Progenitor cell of endocrine pancreas (in vitro differentiated cells): ENCODE data around the gene ACTN1. TPM values are rescaled to one million over a fixed set of nuclear protein-coding genes. Genes with fewer than 3 reads are reported as not detected.

Experiments
- DNase-seq: peaks from one replicate; pipeline ENCODE4 v3.0.0; 2021; ENCODE audit warnings: low spot score; ENCODE audit not compliant: unreplicated experiment
- H3K27ac Mint-ChIP-seq: 2 replicates; pipeline ENCODE4 v1.8.0; 2021; ENCODE audit warnings: mild to moderate bottlenecking, moderate library complexity, mixed read lengths
- H3K27me3 Mint-ChIP-seq: 2 replicates; pipeline ENCODE4 v1.8.0; 2021; ENCODE audit warnings: mixed read lengths
- H3K36me3 Mint-ChIP-seq: 2 replicates; pipeline ENCODE4 v1.8.0; 2022; ENCODE audit warnings: mixed read lengths; ENCODE audit not compliant: insufficient read depth
- H3K4me1 Mint-ChIP-seq: 2 replicates; pipeline ENCODE4 v1.8.0; 2021; ENCODE audit warnings: low read depth, mixed read lengths
- H3K4me3 Mint-ChIP-seq: 2 replicates; pipeline ENCODE4 v1.8.0; 2021; ENCODE audit warnings: low read depth, mild to moderate bottlenecking, moderate library complexity, mixed read lengths
- H3K9me3 Mint-ChIP-seq: 2 replicates; pipeline ENCODE4 v1.8.0; 2021; ENCODE audit warnings: low read depth, mixed read lengths
- CTCF ChIP-seq: fragments of 200-600 bp; sonication (generic); IDR thresholded peaks from one replicate; pipeline ENCODE4 v1.5.0; 2021; ENCODE audit warnings: antibody characterized with exemption, mild to moderate bottlenecking; ENCODE audit not compliant: unreplicated experiment
- total RNA-seq: library from RNA; stranded (reverse); gene quantifications from 2 replicates; pipeline ENCODE4 v1.2.1, GENCODE V29; 2021

The ACTN1 gene
- total RNA-seq, 1 donor from 2014 or later, result 92.6 TPM

- peaks cover 12% of the 10 kb centered on the region for H3K4me1 Mint-ChIP-seq
- H3K9me3 Mint-ChIP-seq, result no peaks in the 10 kb centered on the region
- TF ChIP-seq CTCF, result no peak
- no peaks in the 10 kb centered on the region for H3K27me3 Mint-ChIP-seq
- H3K4me3 Mint-ChIP-seq, result no peak overlapping the region
- no peak for DNase-seq
- no peak overlapping the region for H3K27ac Mint-ChIP-seq
- no peaks in the 10 kb centered on the region for H3K36me3 Mint-ChIP-seq
Measured at GRCh38 chr14:68951035-68951797, 27.9 kb downstream of the ACTN1 start.

GRCh38 chr14:68950111-68950510 is 29.0 kb downstream of the ACTN1 start:
- Mint-ChIP-seq H3K27me3 (no peaks in the 10 kb centered on the region), H3K4me1 (peaks cover 12% of the 10 kb centered on the region), H3K9me3 (no peaks in the 10 kb centered on the region), H3K4me3 (no peak overlapping the region), H3K36me3 (no peaks in the 10 kb centered on the region), H3K27ac (no peak overlapping the region)
- no peak for DNase-seq
- no peak for TF ChIP-seq CTCF

GRCh38 chr14:68949601-68949965 is 29.5 kb downstream of the ACTN1 start:
- Mint-ChIP-seq H3K9me3 (no peaks in the 10 kb centered on the region), H3K27ac (no peak overlapping the region), H3K4me1 (peaks cover 18% of the 10 kb centered on the region), H3K27me3 (no peaks in the 10 kb centered on the region), H3K4me3 (no peak overlapping the region), H3K36me3 (no peaks in the 10 kb centered on the region)
- no peak for DNase-seq
- no peak for TF ChIP-seq CTCF

- TF ChIP-seq CTCF, result no peak
- Mint-ChIP-seq H3K9me3 (no peaks in the 10 kb centered on the region), H3K36me3 (no peaks in the 10 kb centered on the region), H3K4me1 (peaks cover 19% of the 10 kb centered on the region), H3K4me3 (no peak overlapping the region), H3K27ac (peak overlapping the region; percentile 56), H3K27me3 (no peaks in the 10 kb centered on the region)
- DNase-seq, result no peak
Measured at GRCh38 chr14:68948686-68949600, 30.2 kb downstream of the ACTN1 start.

- H3K27me3 Mint-ChIP-seq, result no peaks in the 10 kb centered on the region
- no peak overlapping the region for H3K4me3 Mint-ChIP-seq
- no peak for DNase-seq
- peak overlapping the region; percentile 78 for H3K27ac Mint-ChIP-seq
- TF ChIP-seq CTCF, result no peak
- H3K36me3 Mint-ChIP-seq, result no peaks in the 10 kb centered on the region
- H3K9me3 Mint-ChIP-seq, result no peaks in the 10 kb centered on the region
- H3K4me1 Mint-ChIP-seq, result peaks cover 22% of the 10 kb centered on the region
Measured at GRCh38 chr14:68947802-68948201, 31.3 kb downstream of the ACTN1 start.
